Lung (tissue), 12 donors: ENCODE measurements around the gene DDX21. TPM values are rescaled to one million over a fixed set of nuclear protein-coding genes. Genes with fewer than 3 reads are reported as not detected.

Source experiments
- ATAC-seq: fragments of 200-7000 bp; cut with Tn5 transposase; one replicate; pipeline ENCODE4 v1.9.1; 2020; ENCODE audit warnings: moderate number of reproducible peaks; ENCODE audit not compliant: insufficient read depth, low FRiP score
- DNase-seq, 3 donors: peaks; one replicate each; pipeline ENCODE4 v3.0.0-alpha.2; 2013 to 2017
- H3K27ac ChIP-seq, 2 donors: one replicate each; pipeline ENCODE4 v1.5.1; 2013; ENCODE audit warnings: mild to moderate bottlenecking in 2 of 2, moderate library complexity in 2 of 2, control low read depth in 1 of 2, inconsistent platforms in 1 of 2, low read depth in 1 of 2, low read length in 1 of 2
- H3K27me3 ChIP-seq, 3 donors: one replicate each; pipeline ENCODE4 v1.5.1; 2013; ENCODE audit warnings: low read length in 2 of 3; ENCODE audit not compliant: control insufficient read depth in 3 of 3, insufficient read depth in 3 of 3
- H3K36me3 ChIP-seq, 4 donors: one replicate each; pipeline ENCODE4 v1.5.1; 2013; ENCODE audit warnings: low read length in 4 of 4, mild to moderate bottlenecking in 1 of 4, moderate library complexity in 1 of 4; ENCODE audit not compliant: control insufficient read depth in 4 of 4, insufficient read depth in 4 of 4
- H3K4me1 ChIP-seq, 5 donors: one replicate each; pipeline ENCODE4 v1.5.1; 2013; ENCODE audit warnings: low read length in 5 of 5, mild to moderate bottlenecking in 2 of 5, moderate library complexity in 1 of 5; ENCODE audit not compliant: control insufficient read depth in 5 of 5, insufficient read depth in 5 of 5
- H3K4me3 ChIP-seq: one replicate; pipeline ENCODE4 v1.5.1; 2013; ENCODE audit warnings: mild to moderate bottlenecking, control low read depth, moderate library complexity
- H3K9ac ChIP-seq, 2 donors: one replicate each; pipeline ENCODE4 v1.5.1; 2013; ENCODE audit warnings: low read length in 2 of 2, control low read depth in 1 of 2; ENCODE audit not compliant: insufficient read depth in 1 of 2
- H3K9me3 ChIP-seq, 4 donors: one replicate each; pipeline ENCODE4 v1.5.1; 2013; ENCODE audit warnings: low read length in 3 of 4, mild to moderate bottlenecking in 1 of 4, moderate library complexity in 1 of 4; ENCODE audit not compliant: control insufficient read depth in 4 of 4, insufficient read depth in 3 of 4
- WGBS, 2 donors: extraction: QIAGEN DNeasy Blood & Tissue Kit; methylation state at CpG; one replicate each; pipeline ENCODE4 v1.1.7; 2013; 5-methylcytosine and 5-hydroxymethylcytosine counted together
- polyA plus RNA-seq, 2 donors: library from polyadenylated mRNA; stranded (reverse); fragments of 200-250 nt; gene quantifications; one replicate each; pipeline ENCODE4 v1.2.1, GENCODE V29; 2013
- total RNA-seq, 2 donors: library from RNA; depleted of rRNA in 1 of 2; stranded (reverse); fragments of >200 nt in 1 of 2; gene quantifications; one replicate each; pipeline ENCODE4 v1.2.1, GENCODE V29; 2014 to 2021
- TF ChIP-seq, protein P1 (sequence below): IDR thresholded peaks from 2 replicates; pipeline ENCODE4 v1.5.1; 2012; ENCODE audit warnings: mild to moderate bottlenecking; ENCODE audit errors: control extremely low read depth, extremely low read depth
- donor health status: control.
- donor health status: control.
- donor health status: Bipolar disorder and iron deficiency.
- donor health status: healthy.
- donor health status: DM: yes; HTN: yes; CAD: no.

The DDX21 gene
- total and polyA plus RNA-seq, 4 donors, result 20.6 to 76.6 (median 46.9) TPM

DNA sequence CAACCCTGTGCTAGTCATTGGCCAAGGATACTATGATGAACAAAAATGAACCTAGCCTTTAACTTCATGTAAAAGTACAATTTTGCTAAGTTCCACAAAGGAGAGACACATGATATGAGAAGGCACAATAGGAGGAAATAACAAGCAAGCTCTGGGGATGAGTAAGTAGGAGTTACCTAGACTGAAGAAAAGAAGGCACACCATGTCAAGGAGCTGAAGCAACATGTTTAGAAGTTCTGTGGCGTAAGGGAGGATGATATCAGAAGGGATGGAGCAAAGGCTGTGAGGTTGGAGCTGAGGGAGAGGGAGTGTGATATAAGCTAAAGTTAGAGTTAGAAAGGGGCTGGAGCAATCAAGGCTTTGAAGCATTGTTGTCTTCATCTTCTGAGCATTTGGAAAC is 58.2 kb downstream of the DDX21 start:
- peaks cover 12 to 31% (median 18%) of the 10 kb centered on the region in 4 donors for H3K36me3 ChIP-seq
- WGBS, 2 donors, result 76 to 96% methylated on average over 1 of the region's 1 CpG
- H3K27ac ChIP-seq, result no peak overlapping the region

DNA sequence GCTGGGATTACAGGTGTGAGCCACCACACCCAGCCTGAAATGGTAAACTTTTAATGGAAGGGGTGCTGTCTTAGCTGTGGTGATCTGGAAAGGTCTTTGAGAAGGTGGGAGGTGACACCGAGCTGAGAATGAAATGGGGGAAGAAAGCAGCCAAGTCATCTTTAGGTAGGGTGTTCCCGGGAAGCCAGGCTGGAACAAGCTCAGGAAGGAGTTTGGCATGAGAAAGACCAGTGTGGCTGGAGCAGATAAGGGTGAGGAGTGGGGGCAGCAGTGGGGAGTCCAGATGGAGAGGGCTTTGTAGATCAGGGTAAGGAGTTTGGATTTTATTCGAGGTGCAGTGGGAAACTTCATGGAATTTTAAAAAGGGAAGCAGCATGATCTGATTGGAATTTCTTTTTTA is 62.6 kb downstream of the DDX21 start:
- no peak for DNase-seq
- no peak for ATAC-seq
- 83 to 90% methylated on average over 3 of the region's 3 CpGs for WGBS, 2 donors

More for the DNA sequence above, 58.2 kb downstream of the DDX21 start:
- TF ChIP-seq, protein P1, sequence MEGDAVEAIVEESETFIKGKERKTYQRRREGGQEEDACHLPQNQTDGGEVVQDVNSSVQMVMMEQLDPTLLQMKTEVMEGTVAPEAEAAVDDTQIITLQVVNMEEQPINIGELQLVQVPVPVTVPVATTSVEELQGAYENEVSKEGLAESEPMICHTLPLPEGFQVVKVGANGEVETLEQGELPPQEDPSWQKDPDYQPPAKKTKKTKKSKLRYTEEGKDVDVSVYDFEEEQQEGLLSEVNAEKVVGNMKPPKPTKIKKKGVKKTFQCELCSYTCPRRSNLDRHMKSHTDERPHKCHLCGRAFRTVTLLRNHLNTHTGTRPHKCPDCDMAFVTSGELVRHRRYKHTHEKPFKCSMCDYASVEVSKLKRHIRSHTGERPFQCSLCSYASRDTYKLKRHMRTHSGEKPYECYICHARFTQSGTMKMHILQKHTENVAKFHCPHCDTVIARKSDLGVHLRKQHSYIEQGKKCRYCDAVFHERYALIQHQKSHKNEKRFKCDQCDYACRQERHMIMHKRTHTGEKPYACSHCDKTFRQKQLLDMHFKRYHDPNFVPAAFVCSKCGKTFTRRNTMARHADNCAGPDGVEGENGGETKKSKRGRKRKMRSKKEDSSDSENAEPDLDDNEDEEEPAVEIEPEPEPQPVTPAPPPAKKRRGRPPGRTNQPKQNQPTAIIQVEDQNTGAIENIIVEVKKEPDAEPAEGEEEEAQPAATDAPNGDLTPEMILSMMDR, result no peak
- Histone ChIP-seq H3K4me1 (no peaks in the 10 kb centered on the region), H3K9ac (no peak overlapping the region), H3K9me3 (no peaks in the 10 kb centered on the region), H3K4me3 (no peak overlapping the region), H3K27me3 (no peaks in the 10 kb centered on the region)
- DNase-seq (no peak), ATAC-seq (no peak)

DNA sequence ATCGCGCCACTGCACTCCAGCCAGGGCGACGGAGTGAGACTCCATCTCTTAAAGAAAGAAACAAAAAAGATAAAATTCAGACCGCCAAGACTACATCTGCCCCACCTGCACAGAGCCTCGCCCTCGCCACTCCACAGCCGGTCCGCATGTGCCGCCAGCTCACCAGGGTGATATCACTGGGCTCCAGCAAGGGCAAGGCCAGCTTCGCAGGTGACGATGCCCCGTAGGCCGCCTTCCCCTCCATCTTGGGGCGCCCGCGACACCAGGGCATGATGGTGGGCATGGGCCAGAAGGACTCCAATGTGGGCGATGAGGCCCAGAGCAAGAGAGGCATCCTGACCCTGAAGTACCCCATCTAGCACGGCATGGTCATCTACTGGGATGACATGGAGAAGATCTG is 66.6 kb downstream of the DDX21 start:
- Histone ChIP-seq H3K9me3 (no peaks in the 10 kb centered on the region), H3K27me3 (no peaks in the 10 kb centered on the region), H3K27ac (no peak overlapping the region), H3K4me3 (no peak overlapping the region), H3K36me3 (peaks cover 0 to 4% (median under 1%) of the 10 kb centered on the region in 4 donors), H3K9ac (no peak overlapping the region), H3K4me1 (no peaks in the 10 kb centered on the region)
- 98% methylated on average over 19 of the region's 19 CpGs for WGBS, 2 donors
- no peak for ATAC-seq
- TF ChIP-seq, protein P1, result no peak
- no peak for DNase-seq

More for the DNA sequence above, 62.6 kb downstream of the DDX21 start:
- TF ChIP-seq, protein P1, result no peak
- Histone ChIP-seq H3K4me3 (no peak overlapping the region), H3K4me1 (no peaks in the 10 kb centered on the region), H3K36me3 (peaks cover 10 to 13% (median 12%) of the 10 kb centered on the region in 4 donors), H3K9me3 (no peaks in the 10 kb centered on the region), H3K9ac (no peak overlapping the region), H3K27ac (no peak overlapping the region), H3K27me3 (no peaks in the 10 kb centered on the region)

DNA sequence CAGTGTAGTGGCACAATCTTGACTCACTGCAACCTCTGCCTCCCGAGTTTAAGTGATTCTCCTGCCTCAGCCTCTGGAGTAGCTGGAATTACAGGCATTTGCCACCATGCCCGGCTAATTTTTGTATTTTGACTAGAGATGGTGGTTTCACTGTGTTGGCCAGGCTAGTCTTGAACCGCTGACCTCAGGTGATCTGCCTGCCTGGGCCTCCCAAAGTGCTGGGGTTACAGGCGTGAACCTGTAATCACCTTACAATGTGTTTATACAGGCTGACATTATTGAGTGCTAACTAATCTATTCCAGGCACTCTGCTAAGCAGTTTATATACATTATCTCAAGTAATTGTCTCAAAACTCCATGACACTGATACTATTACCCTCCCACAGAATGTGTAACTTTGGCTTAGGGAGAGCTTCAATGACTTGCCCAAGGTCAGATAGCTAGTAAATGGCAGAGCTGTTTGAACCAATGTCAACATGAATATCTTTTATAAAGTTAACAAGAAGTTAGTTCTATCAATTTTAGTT is 69.5 kb downstream of the DDX21 start:
- Histone ChIP-seq H3K36me3 (no peaks in the 10 kb centered on the region), H3K27me3 (no peaks in the 10 kb centered on the region), H3K9me3 (no peaks in the 10 kb centered on the region), H3K27ac (no peak overlapping the region), H3K4me1 (no peaks in the 10 kb centered on the region), H3K9ac (no peak overlapping the region), H3K4me3 (no peak overlapping the region)
- whole genome bisulfite sequencing, 2 donors, result 80 to 89% methylated on average over 4 of the region's 4 CpGs
- ATAC-seq, result no peak
- TF ChIP-seq, protein P1, result no peak
- no peak for DNase-seq
